Measurements from ENCODE around the gene CFAP97. TPM values are rescaled to one million over a fixed set of nuclear protein-coding genes. Genes with fewer than 3 reads are reported as not detected.

CFAP97 gene
- total RNA-seq, 1 donor from 2014 or later, result 38.2 TPM

GRCh38 chr4:185142912-185143600 lies 60.7 kb downstream of the CFAP97 start, which contains the start of gene SLC25A4:
TSS of gene SLC25A4 (plus strand) at chr4:185143266. CDS start at chr4:185143373, 107 bp downstream.
- H3K27me3 ChIP-seq, result no peaks in the 10 kb centered on the region
- DNase-seq, result peak; percentile 93
- H3K4me3 ChIP-seq, result peak within 1 kb of the TSS; percentile 75
- peak within 1 kb of the TSS; percentile 83 for H3K27ac ChIP-seq
- ATAC-seq, result peak; percentile 98
- intact Hi-C loops (cut with DNase I), result no loop called here
- TF ChIP-seq CTCF (IDR thresholded peaks at IDR 0.05), result peak; percentile 61
- H3K9me3 ChIP-seq, result no peaks in the 10 kb centered on the region
- no peaks in the 10 kb centered on the region for H3K36me3 ChIP-seq
- H3K4me1 ChIP-seq, result peaks cover 9% of the 10 kb centered on the region

- DNase-seq (no peak), ATAC-seq (no peak)
- Histone ChIP-seq H3K36me3 (no peaks in the 10 kb centered on the region), H3K27me3 (no peaks in the 10 kb centered on the region), H3K4me1 (peaks cover 9% of the 10 kb centered on the region), H3K27ac (peak overlapping the region; percentile 83), H3K9me3 (no peaks in the 10 kb centered on the region), H3K4me3 (peak overlapping the region; percentile 75)
- intact Hi-C loops (cut with DNase I), result no loop called here
- TF ChIP-seq CTCF (IDR thresholded peaks at IDR 0.05), result no peak
Measured at GRCh38 chr4:185142564-185142911, 61.3 kb downstream of the CFAP97 start.

- intact Hi-C loops (cut with DNase I), result no loop called here
- H3K4me3 ChIP-seq, result no peak overlapping the region
- no peak overlapping the region for H3K27ac ChIP-seq
- ATAC-seq (no peak), DNase-seq (no peak)
- no peaks in the 10 kb centered on the region for H3K9me3 ChIP-seq
- H3K27me3 ChIP-seq, result no peaks in the 10 kb centered on the region
- TF ChIP-seq CTCF (IDR thresholded peaks at IDR 0.05), result no peak
- peaks cover 9% of the 10 kb centered on the region for H3K4me1 ChIP-seq
- H3K36me3 ChIP-seq, result no peaks in the 10 kb centered on the region
Measured at GRCh38 chr4:185141777-185142176, 62.0 kb downstream of the CFAP97 start.

GRCh38 chr4:185139736-185140135 lies 64.1 kb downstream of the CFAP97 start:
- TF ChIP-seq CTCF (IDR thresholded peaks at IDR 0.05), result no peak
- no peaks in the 10 kb centered on the region for H3K27me3 ChIP-seq
- H3K36me3 ChIP-seq, result no peaks in the 10 kb centered on the region
- H3K4me3 ChIP-seq, result no peak overlapping the region
- no peaks in the 10 kb centered on the region for H3K9me3 ChIP-seq
- ATAC-seq (no peak), DNase-seq (no peak)
- H3K27ac ChIP-seq, result no peak overlapping the region
- peaks cover 9% of the 10 kb centered on the region for H3K4me1 ChIP-seq
- intact Hi-C loops (cut with DNase I), result no loop called here

- no peak overlapping the region for H3K4me3 ChIP-seq
- DNase-seq, result no peak
- no peak for TF ChIP-seq CTCF (IDR thresholded peaks at IDR 0.05)
Measured at GRCh38 chr4:185138161-185138560, 65.6 kb downstream of the CFAP97 start.

More at GRCh38 chr4:185138161-185138560, 65.6 kb downstream of the CFAP97 start:
- no peaks in the 10 kb centered on the region for H3K36me3 ChIP-seq
- no peak for ATAC-seq
- no peak overlapping the region for H3K27ac ChIP-seq
- no peaks in the 10 kb centered on the region for H3K27me3 ChIP-seq
- peaks cover 9% of the 10 kb centered on the region for H3K4me1 ChIP-seq
- no peaks in the 10 kb centered on the region for H3K9me3 ChIP-seq
- intact Hi-C loops (cut with DNase I), result no loop called here
